Thyroid gland (tissue), 4 donors: ENCODE results near the gene PDGFA. TPM values are rescaled to one million over a fixed set of nuclear protein-coding genes. Genes with fewer than 3 reads are reported as not detected.

Experiments used
- DNase-seq, 2 donors: peaks; one replicate each; pipeline ENCODE4 v3.0.0-alpha.2; 2019
- H3K27ac ChIP-seq, 3 donors: fragments of 200-600 bp; sonication (generic); 1 replicate in 2 of 3; 2 replicates in 1 of 3; pipeline ENCODE4 v1.5.1; 2016 to 2019; ENCODE audit warnings: mild to moderate bottlenecking in 1 of 3, moderate library complexity in 1 of 3
- H3K27me3 ChIP-seq: fragments of 200-600 bp; sonication (generic); one replicate; pipeline ENCODE4 v1.5.1; 2019
- H3K36me3 ChIP-seq, 2 donors: fragments of 200-600 bp; sonication (generic); one replicate each; pipeline ENCODE4 v1.5.1; 2016 to 2019
- H3K4me1 ChIP-seq, 2 donors: fragments of 200-600 bp; sonication (generic); one replicate each; pipeline ENCODE4 v1.5.1; 2017 to 2019
- H3K4me3 ChIP-seq, 3 donors: fragments of 200-600 bp; sonication (generic); replicated peaks in 1 of 3; 1 replicate in 2 of 3; 2 replicates in 1 of 3; pipeline ENCODE4 v1.5.1; 2016; ENCODE audit warnings: mild to moderate bottlenecking in 1 of 3
- H3K9me3 ChIP-seq: fragments of 200-600 bp; sonication (generic); one replicate; pipeline ENCODE4 v1.5.1; 2017
- CTCF ChIP-seq, 6 experiments: fragments of 200-600 bp in 3 of 6; fragments of 450-650 bp in 3 of 6; sonication (generic) in 3 of 6; IDR thresholded peaks; one replicate each; pipeline ENCODE4 v1.5.1; 2016 to 2019; ENCODE audit warnings: antibody characterized with exemption in 6 of 6, mild to moderate bottlenecking in 2 of 6, inconsistent platforms in 1 of 6, moderate library complexity in 1 of 6
- POLR2A ChIP-seq, 2 donors: fragments of 450-650 bp; IDR thresholded peaks; one replicate each; pipeline ENCODE4 v1.6.1; 2017; ENCODE audit warnings: antibody characterized with exemption in 2 of 2, mild to moderate bottlenecking in 2 of 2, moderate library complexity in 1 of 2
- WGBS, 2 donors: methylation state at CpG; one replicate each; pipeline ENCODE4 v1.1.5; 2017; 5-methylcytosine and 5-hydroxymethylcytosine counted together
- intact Hi-C: fragments of 100-400 bp; cut with DNase I; formaldehyde crosslinking; loops from one replicate; pipeline ENCODE4 v1.15.1; 2023
- total RNA-seq, 4 donors: library from RNA; depleted of rRNA; stranded (reverse); fragments of >200 nt; gene quantifications; one replicate each; pipeline ENCODE4 v1.2.3, GENCODE V29; 2016

Gene PDGFA
- total RNA-seq, 4 donors from 2014 or later: 6.6 to 20.0 (median 10.8) TPM

- H3K4me1 ChIP-seq: no peaks in the 10 kb centered on the region
- TF ChIP-seq CTCF (IDR thresholded peaks at IDR 0.05): no peak
- TF ChIP-seq POLR2A (IDR thresholded peaks at IDR 0.05): no peak
- no peak for DNase-seq
- intact Hi-C loops: no loop called here
- no peaks in the 10 kb centered on the region for H3K27me3 ChIP-seq
- H3K4me3 ChIP-seq: no peak overlapping the region
- no peaks in the 10 kb centered on the region for H3K9me3 ChIP-seq
- no peaks in the 10 kb centered on the region for H3K36me3 ChIP-seq
- WGBS, 2 donors: 91 to 92% methylated on average over 1 of the region's 1 CpG
- no peak overlapping the region for H3K27ac ChIP-seq
These were observed 37.0 kb downstream of the PDGFA start for GRCh38 chr7:482521-483083.

- no peaks in the 10 kb centered on the region for H3K36me3 ChIP-seq
- H3K4me1 ChIP-seq: no peaks in the 10 kb centered on the region
- 73 to 80% methylated on average over 13 to 15 of the region's 15 CpGs for WGBS, 2 donors
- TF ChIP-seq CTCF (IDR thresholded peaks at IDR 0.05): no peak
- TF ChIP-seq POLR2A (IDR thresholded peaks at IDR 0.05): no peak
- no peaks in the 10 kb centered on the region for H3K27me3 ChIP-seq
- no peak overlapping the region for H3K4me3 ChIP-seq
- no peak for DNase-seq
- H3K27ac ChIP-seq: no peak overlapping the region
- H3K9me3 ChIP-seq: no peaks in the 10 kb centered on the region
- intact Hi-C loops: no loop called here
These were observed 38.3 kb downstream of the PDGFA start for GRCh38 chr7:481219-481930.

GRCh38 chr7:480531-481218, 39.0 kb downstream of the PDGFA start:
- DNase-seq: peak; percentile 22 to 28
- WGBS, 2 donors: 18 to 37% methylated on average over 5 to 10 of the region's 14 CpGs

GRCh38 chr7:479948-480499, 39.6 kb downstream of the PDGFA start:
- intact Hi-C loops: no loop called here
- 69 to 81% methylated on average over 9 to 12 of the region's 15 CpGs for WGBS, 2 donors
- H3K36me3 ChIP-seq: no peaks in the 10 kb centered on the region
- H3K27ac ChIP-seq: no peak overlapping the region
- H3K4me1 ChIP-seq: no peaks in the 10 kb centered on the region
- no peaks in the 10 kb centered on the region for H3K9me3 ChIP-seq
- H3K4me3 ChIP-seq: no peak overlapping the region
- DNase-seq: no peak
- H3K27me3 ChIP-seq: no peaks in the 10 kb centered on the region
- TF ChIP-seq POLR2A (IDR thresholded peaks at IDR 0.05) (no peak), CTCF (IDR thresholded peaks at IDR 0.05) (no peak)

More at GRCh38 chr7:480531-481218, 39.0 kb downstream of the PDGFA start:
- intact Hi-C loops: no loop called here
- Histone ChIP-seq H3K4me3 (no peak overlapping the region), H3K9me3 (no peaks in the 10 kb centered on the region), H3K4me1 (no peaks in the 10 kb centered on the region), H3K27me3 (no peaks in the 10 kb centered on the region), H3K27ac (no peak overlapping the region), H3K36me3 (no peaks in the 10 kb centered on the region)
- TF ChIP-seq POLR2A (IDR thresholded peaks at IDR 0.05): no peak
- TF ChIP-seq CTCF (IDR thresholded peaks at IDR 0.05): no peak
